PFSK-1 (cell line): ENCODE results near the gene TMPRSS5.

Experiments used
- POLR2AphosphoS5 ChIP-seq: IDR thresholded peaks from 2 replicates; pipeline ENCODE4 v1.6.1; 2012; ENCODE audit warnings: low read depth, mild to moderate bottlenecking, control low read depth, low read length, moderate library complexity
- REST ChIP-seq, 2 experiments: IDR thresholded peaks; 2 replicates each; pipeline versions ENCODE4 v1.6.1 to v1.8.0; 2011 to 2012; ENCODE audit warnings: low read depth in 2 of 2, low read length in 2 of 2, control low read depth in 1 of 2, inconsistent platforms in 1 of 2, mild to moderate bottlenecking in 1 of 2, moderate library complexity in 1 of 2; ENCODE audit not compliant: insufficient read depth in 1 of 2
- SIN3A ChIP-seq: IDR thresholded peaks from 2 replicates; pipeline ENCODE4 v1.6.1; 2012; ENCODE audit warnings: mild to moderate bottlenecking, low read length, moderate library complexity, borderline replicate concordance; ENCODE audit not compliant: insufficient read depth
- TAF1 ChIP-seq: IDR thresholded peaks from 2 replicates; pipeline ENCODE4 v1.6.1; 2012; ENCODE audit warnings: low read length, control low read depth, borderline replicate concordance; ENCODE audit not compliant: insufficient read depth

DNA sequence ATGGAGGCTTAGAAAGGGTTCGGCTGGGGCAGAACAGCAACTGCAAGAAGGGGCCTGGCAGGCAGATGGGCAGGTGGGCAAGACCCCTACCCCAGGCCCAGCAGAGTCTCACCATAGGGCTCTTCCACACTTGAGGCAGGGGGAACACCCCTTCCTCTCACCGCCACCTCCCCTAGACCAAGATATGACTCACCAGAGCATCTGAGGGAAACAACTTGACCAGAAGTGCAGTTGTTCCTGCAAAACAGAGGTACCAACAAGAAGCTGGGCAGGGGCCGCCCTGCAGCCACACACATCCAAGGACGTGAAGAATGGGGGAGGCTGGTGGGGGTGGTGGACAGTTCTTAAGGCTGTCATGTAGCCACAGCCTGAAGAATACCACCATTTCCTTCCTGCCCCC, 10.9 kb downstream of the TMPRSS5 start:
- no peak for TF ChIP-seq TAF1
- TF ChIP-seq POLR2AphosphoS5 = no peak
- TF ChIP-seq SIN3A = no peak
- TF ChIP-seq REST (IDR thresholded peaks at IDR 0.05; ENCODE audit: insufficient read depth in 1 of 2, low read depth in 2 of 2, low read length in 2 of 2) = no peak
